ENCODE results near the gene UFD1. TPM values are rescaled to one million over a fixed set of nuclear protein-coding genes. Genes with fewer than 3 reads are reported as not detected.

Gene UFD1
- total RNA-seq, 1 experiment from 2014 or later: 74.4 TPM

DNA sequence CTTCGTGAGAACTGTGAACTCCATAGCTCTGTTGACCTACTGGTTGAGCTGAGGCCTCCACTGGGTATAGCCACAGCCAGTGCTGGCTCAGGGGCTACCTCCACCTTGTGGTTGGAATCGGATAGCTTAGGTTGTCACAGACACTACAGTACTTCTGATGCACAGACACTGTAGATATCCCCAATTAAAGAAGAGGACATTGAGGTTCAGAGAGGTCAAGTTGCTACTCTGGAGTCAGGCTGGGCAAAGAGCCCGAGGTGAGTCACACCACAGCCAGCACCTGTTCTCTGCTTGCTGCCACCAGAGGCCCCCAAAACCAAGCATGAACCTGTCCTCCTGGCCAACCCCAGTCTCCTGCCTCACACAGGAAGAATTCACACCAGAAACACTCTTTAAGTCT lies 5.4 kb downstream of the UFD1 start:
- Histone ChIP-seq H2BK5ac (ENCODE audit: insufficient read length, low read length) (no peak overlapping the region), H4K20me1 (ENCODE audit: control insufficient read depth, insufficient read depth, insufficient read length) (no peaks in the 10 kb centered on the region), H3K4ac (ENCODE audit: low read depth, low read length) (no peak overlapping the region), H2BK15ac (ENCODE audit: low read depth, low read length) (no peak overlapping the region), H3K9me3 (ENCODE audit: control insufficient read depth, low read depth, low read length) (no peaks in the 10 kb centered on the region), H3K14ac (ENCODE audit: insufficient read depth, low read length) (no peak overlapping the region), H3K18ac (ENCODE audit: insufficient read length, low read depth, low read length) (no peak overlapping the region), H4K5ac (ENCODE audit: insufficient read length, low read depth, low read length) (no peak overlapping the region), H3K23me2 (ENCODE audit: insufficient read length, low read depth, low read length, poor library complexity, severe bottlenecking) (peaks cover 6% of the 10 kb centered on the region), H3K27me3 (ENCODE audit: insufficient read depth, low read length) (no peaks in the 10 kb centered on the region), H2BK120ac (ENCODE audit: low read depth, low read length, poor library complexity, severe bottlenecking) (no peak overlapping the region), H3T11ph (ENCODE audit: low read length) (no peak overlapping the region), H4K91ac (ENCODE audit: insufficient read length, low read depth, low read length) (no peak overlapping the region), H4K8ac (replicated peaks; ENCODE audit: insufficient read length, low read depth, low read length) (no peak overlapping the region), H3K56ac (ENCODE audit: insufficient read length, low read depth, low read length) (no peak overlapping the region), H3K27ac (ENCODE audit: insufficient read length, low read depth, low read length) (no peak overlapping the region), H2AFZ (ENCODE audit: low read length) (no peak overlapping the region), H3K4me2 (ENCODE audit: insufficient read depth, insufficient read length, low read length) (no peak overlapping the region), H3K79me2 (ENCODE audit: insufficient read depth, low read length) (peaks cover 14% of the 10 kb centered on the region; the same call in 1 of the 2 replicates), H2BK20ac (ENCODE audit: low read depth, low read length, poor library complexity, severe bottlenecking) (no peak overlapping the region), H3K23ac (ENCODE audit: insufficient read length, low read depth, low read length) (no peak overlapping the region), H2BK12ac (ENCODE audit: insufficient read length, low read depth, low read length) (no peak overlapping the region), H3K79me1 (ENCODE audit: insufficient read depth, low read depth, low read length, poor library complexity, severe bottlenecking) (peaks cover 3% of the 10 kb centered on the region), H2AK5ac (ENCODE audit: insufficient read length, low read length) (no peak overlapping the region), H3K9ac (ENCODE audit: extremely low read depth, insufficient read length, low read length) (no peak overlapping the region), H3K4me1 (ENCODE audit: insufficient read depth, low read length) (no peaks in the 10 kb centered on the region; the same call in 1 of the 2 replicates)
- TF ChIP-seq CTCF (conservative IDR thresholded peaks at IDR 0.05): peak; percentile 32; the same call in 1 of the 3 replicates
- no peak overlapping the region for H3K4me3 Mint-ChIP-seq
- WGBS (ENCODE audit: extremely low coverage, insufficient read length, low lambda C conversion rate): no CpG with 5 or more reads among the region's 3 CpGs
- no peaks in the 10 kb centered on the region for H3K9me3 Mint-ChIP-seq
- no peak for DNase-seq
- H3K27ac Mint-ChIP-seq: no peak overlapping the region; a peak in 1 of 7 replicates
- H3K36me3 Mint-ChIP-seq (ENCODE audit: insufficient read depth in 1 of 3, low read depth in 3 of 3): peaks cover 30 to 60% (median 51%) of the 10 kb centered on the region in 3 experiments; a peak in 6 of 7 replicates
- H3K27me3 Mint-ChIP-seq (ENCODE audit: low read depth): no peaks in the 10 kb centered on the region
- peaks cover 9 to 12% of the 10 kb centered on the region in 2 experiments for H3K4me1 Mint-ChIP-seq

Measured in H9 (cell line).